Measurements from ENCODE around the gene PIK3CA.

GRCh38 chr3:179256813-179257212 is 108.7 kb downstream of the PIK3CA start:
- TF ChIP-seq, protein P1, sequence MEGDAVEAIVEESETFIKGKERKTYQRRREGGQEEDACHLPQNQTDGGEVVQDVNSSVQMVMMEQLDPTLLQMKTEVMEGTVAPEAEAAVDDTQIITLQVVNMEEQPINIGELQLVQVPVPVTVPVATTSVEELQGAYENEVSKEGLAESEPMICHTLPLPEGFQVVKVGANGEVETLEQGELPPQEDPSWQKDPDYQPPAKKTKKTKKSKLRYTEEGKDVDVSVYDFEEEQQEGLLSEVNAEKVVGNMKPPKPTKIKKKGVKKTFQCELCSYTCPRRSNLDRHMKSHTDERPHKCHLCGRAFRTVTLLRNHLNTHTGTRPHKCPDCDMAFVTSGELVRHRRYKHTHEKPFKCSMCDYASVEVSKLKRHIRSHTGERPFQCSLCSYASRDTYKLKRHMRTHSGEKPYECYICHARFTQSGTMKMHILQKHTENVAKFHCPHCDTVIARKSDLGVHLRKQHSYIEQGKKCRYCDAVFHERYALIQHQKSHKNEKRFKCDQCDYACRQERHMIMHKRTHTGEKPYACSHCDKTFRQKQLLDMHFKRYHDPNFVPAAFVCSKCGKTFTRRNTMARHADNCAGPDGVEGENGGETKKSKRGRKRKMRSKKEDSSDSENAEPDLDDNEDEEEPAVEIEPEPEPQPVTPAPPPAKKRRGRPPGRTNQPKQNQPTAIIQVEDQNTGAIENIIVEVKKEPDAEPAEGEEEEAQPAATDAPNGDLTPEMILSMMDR (IDR thresholded peaks at IDR 0.05) = no peak
- TF ChIP-seq EP300 (IDR thresholded peaks at IDR 0.05) (no peak), POLR2A (IDR thresholded peaks at IDR 0.05) (no peak)

All from ovary (tissue), 3 donors.